ENCODE results near the gene RPTOR.

RPTOR gene

GRCh38 chr17:80747469-80747868 is 202.8 kb downstream of the RPTOR start:
- no peak for TF ChIP-seq CTCF (conservative IDR thresholded peaks at IDR 0.05; ENCODE audit: low read depth)
- POLR2A ChIA-PET (ENCODE audit: low non-redundant PET): no interaction called here
- CTCF ChIA-PET: no interaction called here
- DNase-seq (ENCODE audit: low spot score): no peak
- no peak overlapping the region; the same call in 1 of the 2 replicates for H3K27ac ChIP-seq

GRCh38 chr17:80749611-80750010 is 205.0 kb downstream of the RPTOR start:
- no peak for TF ChIP-seq CTCF (conservative IDR thresholded peaks at IDR 0.05; ENCODE audit: low read depth)
- H3K27ac ChIP-seq: peak overlapping the region; percentile 22; the same call in 1 of the 2 replicates
- CTCF ChIA-PET: no interaction called here
- DNase-seq (ENCODE audit: low spot score): no peak
- POLR2A ChIA-PET (ENCODE audit: low non-redundant PET): no interaction called here

- POLR2A ChIA-PET (ENCODE audit: low non-redundant PET): no interaction called here
- TF ChIP-seq CTCF (conservative IDR thresholded peaks at IDR 0.05; ENCODE audit: low read depth): no peak
- H3K27ac ChIP-seq: peak overlapping the region; percentile 13; the same call in 1 of the 2 replicates
- DNase-seq (ENCODE audit: low spot score): no peak
- CTCF ChIA-PET: no interaction called here
These were observed 205.6 kb downstream of the RPTOR start for GRCh38 chr17:80750263-80750662.

- no peak for DNase-seq (ENCODE audit: low spot score)
- CTCF ChIA-PET: no interaction called here
- POLR2A ChIA-PET (ENCODE audit: low non-redundant PET): interaction anchor here (0.6 kb wide), 1 partner anchor 74 kb away, joined by 3 read pairs; no protein-coding TSS in a partner anchor
- TF ChIP-seq CTCF (conservative IDR thresholded peaks at IDR 0.05; ENCODE audit: low read depth): no peak
- H3K27ac ChIP-seq: peak overlapping the region; percentile 37; the same call in 1 of the 2 replicates
These were observed 206.7 kb downstream of the RPTOR start for GRCh38 chr17:80751070-80751945.

- no peak for TF ChIP-seq CTCF (conservative IDR thresholded peaks at IDR 0.05; ENCODE audit: low read depth)
- H3K27ac ChIP-seq: peak overlapping the region; percentile 37
- ChIA-PET POLR2A (ENCODE audit: low non-redundant PET) (no interaction called here), CTCF (no interaction called here)
- DNase-seq (ENCODE audit: low spot score): no peak
These were observed 207.4 kb downstream of the RPTOR start for GRCh38 chr17:80751946-80752581.

GRCh38 chr17:80753685-80754345 is 209.2 kb downstream of the RPTOR start:
- H3K27ac ChIP-seq: peak overlapping the region; percentile 3; the same call in 1 of the 2 replicates
- ChIA-PET POLR2A (ENCODE audit: low non-redundant PET) (no interaction called here), CTCF (interaction anchor here (0.7 kb wide), 1 partner anchor 57 kb away, joined by 4 read pairs; no protein-coding TSS in a partner anchor)
- DNase-seq (ENCODE audit: low spot score): no peak
- no peak for TF ChIP-seq CTCF (conservative IDR thresholded peaks at IDR 0.05; ENCODE audit: low read depth)

Data from RWPE1 (cell line).